A549 (cell line): ENCODE results near the gene TPGS1. TPM values are rescaled to one million over a fixed set of nuclear protein-coding genes. Genes with fewer than 3 reads are reported as not detected.
A peak's percentile ranks its signal among the peaks of the same experiment; 100 is the strongest.

ENCODE experiments used
- ATAC-seq, 2 experiments: fragments of 200-7000 bp in 1 of 2; fragments of >200 bp in 1 of 2; cut with Nextera tagmentation in 1 of 2; cut with Tn5 transposase in 1 of 2; 3 replicates each; pipeline versions ENCODE4 v1.8.0 to v1.9.1; 2018 to 2020; ENCODE audit warnings: mild to moderate bottlenecking in 1 of 2, moderate library complexity in 1 of 2
- CTCF ChIA-PET: fragments of 300-600 bp; sonication (Branson Sonifier 250); formaldehyde crosslinking; extraction: SDS; loops from one replicate; lab custom pipeline; 2021; ENCODE audit warnings: antibody characterized with exemption, inconsistent platforms; lab: Yijun Ruan, JAX
- POLR2A ChIA-PET: fragments of 350-600 bp; formaldehyde crosslinking; extraction: SDS; loops from one replicate; lab custom pipeline; 2021; ENCODE audit warnings: antibody characterized with exemption, inconsistent platforms; lab: Yijun Ruan, JAX
- DNase-seq, 2 experiments: peaks; one replicate each; pipeline versions ENCODE4 v3.0.0 to v3.0.0-alpha.2; 2011 to 2016; ENCODE audit warnings: low read depth in 1 of 2, low spot score in 1 of 2
- FAIRE-seq: peaks from 2 replicates; lab custom pipeline; 2011; peaks lifted over from hg19 to GRCh38; lab: Jason Lieb, UNC
- H3K27ac ChIP-seq, 2 experiments: fragments of >200 bp; sonication (Bioruptor Twin); formaldehyde crosslinking; 3 replicates each; pipeline ENCODE4 v1.5.1; 2016 to 2017
- H3K4me1 ChIP-seq: fragments of >200 bp; sonication (Bioruptor Twin); formaldehyde crosslinking; 3 replicates; pipeline ENCODE4 v1.6.1; 2016
- H3K4me2 ChIP-seq: fragments of >200 bp; sonication (Bioruptor Twin); formaldehyde crosslinking; 3 replicates; pipeline ENCODE4 v1.6.1; 2016
- H3K4me3 ChIP-seq: fragments of >200 bp; sonication (Bioruptor Twin); formaldehyde crosslinking; 3 replicates; pipeline ENCODE4 v1.5.1; 2016
- H3K9me3 ChIP-seq: fragments of >200 bp; sonication (Bioruptor Twin); formaldehyde crosslinking; 3 replicates; pipeline ENCODE4 v1.6.1; 2016
- ATOH8 ChIP-seq: fragments of 250-450 bp; sonication (Bioruptor Pico); IDR thresholded peaks from 2 replicates; pipeline ENCODE4 v1.5.0; 2020; ENCODE audit warnings: low read depth, mild to moderate bottlenecking, moderate library complexity
- BCL3 ChIP-seq: fragments of >200 bp; sonication (Bioruptor Twin); formaldehyde crosslinking; IDR thresholded peaks from 3 replicates; pipeline ENCODE4 v1.6.1; 2016
- BHLHE40 ChIP-seq: IDR thresholded peaks from 2 replicates; pipeline ENCODE4 v1.6.1; 2012; ENCODE audit warnings: low read depth, low read length, inconsistent platforms
- CHD2 ChIP-seq: fragments of 150-350 bp; IDR thresholded peaks from 2 replicates; pipeline ENCODE4 v1.6.1; 2014; ENCODE audit warnings: low read length; ENCODE audit not compliant: partially characterized antibody
- CHD4 ChIP-seq: fragments of 200-600 bp; sonication (generic); IDR thresholded peaks from 2 replicates; pipeline ENCODE4 v1.6.1; 2016; ENCODE audit warnings: antibody characterized with exemption, mild to moderate bottlenecking, borderline replicate concordance
- E2F6 ChIP-seq: IDR thresholded peaks from 2 replicates; pipeline ENCODE4 v1.6.1; 2012; ENCODE audit warnings: low read depth, borderline replicate concordance
- EHF ChIP-seq: fragments of 250-450 bp; sonication (Bioruptor Pico); IDR thresholded peaks from 2 replicates; pipeline ENCODE4 v1.5.0; 2020; ENCODE audit warnings: mild to moderate bottlenecking
- EP300 ChIP-seq, 2 experiments: fragments of >200 bp; sonication (Bioruptor Twin); formaldehyde crosslinking; IDR thresholded peaks; 2 replicates in 1 of 2; 3 replicates in 1 of 2; pipeline ENCODE4 v1.6.1; 2016 to 2017
- FOSL2 ChIP-seq, 2 experiments: fragments of 450-650 bp in 1 of 2; fragments of >200 bp in 1 of 2; sonication (Bioruptor Twin) in 1 of 2; formaldehyde crosslinking; IDR thresholded peaks; 2 replicates each; pipeline versions ENCODE4 v1.5.0 to v1.6.1; 2016 to 2020; ENCODE audit warnings: mild to moderate bottlenecking in 1 of 2, moderate library complexity in 1 of 2
- HOXA7 ChIP-seq: fragments of 250-450 bp; sonication (Bioruptor Pico); IDR thresholded peaks from 2 replicates; pipeline ENCODE4 v1.5.0; 2020; ENCODE audit warnings: mild to moderate bottlenecking, moderate library complexity
- JUN ChIP-seq, 2 experiments: fragments of >200 bp; sonication (Bioruptor Twin); formaldehyde crosslinking; IDR thresholded peaks; 2 replicates in 1 of 2; 3 replicates in 1 of 2; pipeline ENCODE4 v1.6.1; 2016 to 2017
- MAX ChIP-seq: IDR thresholded peaks from 2 replicates; pipeline ENCODE4 v1.6.1; 2012
- MAZ ChIP-seq: fragments of 150-350 bp; IDR thresholded peaks from 2 replicates; pipeline ENCODE4 v1.6.1; 2014; ENCODE audit warnings: antibody characterized with exemption, low read depth, low read length, borderline replicate concordance
- PBX3 ChIP-seq: IDR thresholded peaks from 2 replicates; pipeline ENCODE4 v1.6.1; 2012
- PHF8 ChIP-seq: fragments of 200-600 bp; sonication (generic); IDR thresholded peaks from 2 replicates; pipeline ENCODE4 v1.6.1; 2016; ENCODE audit warnings: low read depth, mild to moderate bottlenecking, antibody characterized with exemption, moderate library complexity, borderline replicate concordance
- POLR2A ChIP-seq: IDR thresholded peaks from 2 replicates; pipeline ENCODE4 v1.6.1; 2012; ENCODE audit warnings: mild to moderate bottlenecking, low read length
- RCOR1 ChIP-seq: fragments of 150-350 bp; IDR thresholded peaks from 2 replicates; pipeline ENCODE4 v1.6.1; 2014; ENCODE audit warnings: antibody characterized with exemption, low read length, low read depth
- RFX5 ChIP-seq: fragments of 450-650 bp; IDR thresholded peaks from 2 replicates; pipeline ENCODE4 v1.7.1; 2014; ENCODE audit warnings: antibody characterized with exemption, mild to moderate bottlenecking, moderate library complexity
- TP53 ChIP-seq: fragments of 250-450 bp; sonication (Bioruptor Pico); IDR thresholded peaks from 2 replicates; pipeline ENCODE4 v1.5.0; 2021; ENCODE audit warnings: mild to moderate bottlenecking, moderate library complexity
- ZNF302 ChIP-seq: fragments of 250-450 bp; sonication (Bioruptor Pico); IDR thresholded peaks from 2 replicates; pipeline ENCODE4 v1.9.0; 2021; ENCODE audit warnings: inconsistent platforms, mild to moderate bottlenecking, moderate library complexity
- ZSCAN20 ChIP-seq: fragments of 250-450 bp; sonication (Bioruptor Pico); IDR thresholded peaks from 2 replicates; pipeline ENCODE4 v1.8.0; 2022; ENCODE audit warnings: mild to moderate bottlenecking, moderate library complexity
- WGBS: methylation state at CpG from one replicate; pipeline ENCODE4 v1.1.6; 2017; ENCODE audit errors: missing lambda C conversion rate; 5-methylcytosine and 5-hydroxymethylcytosine counted together
- polyA plus RNA-seq, 4 experiments: library from polyadenylated mRNA; depleted of rRNA in 3 of 4; stranded (reverse); fragments of >200 nt; fragmentation: RNase III in 1 of 4; extraction: RNeasy Plus Mini Kit Qiagen cat#74134 plus additional on column Dnase treatment in 1 of 4; gene quantifications; 2 replicates in 3 of 4; 3 replicates in 1 of 4; pipeline ENCODE4 v1.2.3, GENCODE V29; 2011 to 2017

TPGS1 gene
- polyA plus RNA-seq, 2 of the 4 experiments (the other 2 are of a cell fraction) = 2.7 to 13.1 TPM

GRCh38 chr19:485077-485476 lies 22.2 kb upstream of the TPGS1 start:
- no peak for TF ChIP-seq PBX3
- no peak for TF ChIP-seq CHD2
- WGBS = 86% methylated on average over 21 of the region's 22 CpGs
- Histone ChIP-seq H3K4me2 (no peak overlapping the region), H3K4me3 (no peak overlapping the region), H3K4me1 (no peaks in the 10 kb centered on the region; the same call in 2 of the 3 replicates), H3K27ac (no peak overlapping the region), H3K9me3 (no peaks in the 10 kb centered on the region)
- ChIA-PET POLR2A (no interaction called here), CTCF (no interaction called here)
- FAIRE-seq = no peak
- DNase-seq = no peak
- ATAC-seq = no peak

- ChIA-PET CTCF (no interaction called here), POLR2A (no interaction called here)
- FAIRE-seq = no peak
- H3K9me3 ChIP-seq = no peaks in the 10 kb centered on the region
- TF ChIP-seq RFX5 (no peak), HOXA7 (CRISPR knock-in tag) (no peak), FOSL2 (IDR thresholded peaks at IDR 0.05) (no peak), FOSL2 (CRISPR knock-in tag; IDR thresholded peaks at IDR 0.05) (no peak), MAZ (no peak), RCOR1 (no peak), ZNF302 (CRISPR knock-in tag) (no peak), BCL3 (no peak), EHF (CRISPR knock-in tag) (no peak), TP53 (CRISPR knock-in tag) (no peak), CHD4 (no peak), BHLHE40 (no peak)
- TF ChIP-seq, all 56 proteins: peak for 0
- Histone ChIP-seq H3K4me1 (no peaks in the 10 kb centered on the region; the same call in 2 of the 3 replicates), H3K4me3 (no peak overlapping the region), H3K4me2 (no peak overlapping the region), H3K27ac (no peak overlapping the region)
- WGBS = 50% methylated on average over 11 of the region's 23 CpGs
- DNase-seq (no peak), ATAC-seq (no peak)
Measured at GRCh38 chr19:485583-486236, 21.6 kb upstream of the TPGS1 start.

GRCh38 chr19:488505-489417 lies 18.5 kb upstream of the TPGS1 start:
- H3K4me2 ChIP-seq = peak overlapping the region; percentile 89
- H3K27ac ChIP-seq = peak overlapping the region; percentile 100
- 1% methylated on average over 13 of the region's 114 CpGs for WGBS
- FAIRE-seq = no peak
- H3K4me3 ChIP-seq = peak overlapping the region; percentile 99
- POLR2A ChIA-PET = interaction anchor here (0.7 to 1.0 kb wide), 3 partner anchors 18 to 42 kb away, joined by 3 to 9 read pairs (median 3); no protein-coding TSS in a partner anchor
- H3K9me3 ChIP-seq = no peaks in the 10 kb centered on the region
- TF ChIP-seq BCL3 (0 out of 3 replicates have a peak, but pooled peaks have one; percentile 45), MAX (peak; percentile 34; the same call in 1 of the 2 replicates), ZSCAN20 (CRISPR knock-in tag) (no peak), PHF8 (peak; percentile 74; the same call in 1 of the 2 replicates), EP300 (IDR thresholded peaks at IDR 0.05) (no peak), POLR2A (peak; percentile 49), ATOH8 (CRISPR knock-in tag) (0 out of 2 replicates have a peak, but pooled peaks have one; percentile 41), JUN (IDR thresholded peaks at IDR 0.05) (peak; percentile 75 to 79; a peak in 4 of 5 replicates), E2F6 (peak; percentile 54; the same call in 1 of the 2 replicates)
- TF ChIP-seq, all 56 proteins: peak for 7
- CTCF ChIA-PET = no interaction called here
- DNase-seq = peak; percentile 83 to 93
- peak; percentile 89 to 94 for ATAC-seq
- H3K4me1 ChIP-seq = no peaks in the 10 kb centered on the region; the same call in 2 of the 3 replicates
